Non-pigmented ciliary epithelial cell (primary cell): Measurements from ENCODE around the gene PGP.

Experiments
- DNase-seq: peaks from one replicate; pipeline ENCODE4 v3.0.0-alpha.2; 2010; ENCODE audit warnings: low read depth

Gene PGP

DNA sequence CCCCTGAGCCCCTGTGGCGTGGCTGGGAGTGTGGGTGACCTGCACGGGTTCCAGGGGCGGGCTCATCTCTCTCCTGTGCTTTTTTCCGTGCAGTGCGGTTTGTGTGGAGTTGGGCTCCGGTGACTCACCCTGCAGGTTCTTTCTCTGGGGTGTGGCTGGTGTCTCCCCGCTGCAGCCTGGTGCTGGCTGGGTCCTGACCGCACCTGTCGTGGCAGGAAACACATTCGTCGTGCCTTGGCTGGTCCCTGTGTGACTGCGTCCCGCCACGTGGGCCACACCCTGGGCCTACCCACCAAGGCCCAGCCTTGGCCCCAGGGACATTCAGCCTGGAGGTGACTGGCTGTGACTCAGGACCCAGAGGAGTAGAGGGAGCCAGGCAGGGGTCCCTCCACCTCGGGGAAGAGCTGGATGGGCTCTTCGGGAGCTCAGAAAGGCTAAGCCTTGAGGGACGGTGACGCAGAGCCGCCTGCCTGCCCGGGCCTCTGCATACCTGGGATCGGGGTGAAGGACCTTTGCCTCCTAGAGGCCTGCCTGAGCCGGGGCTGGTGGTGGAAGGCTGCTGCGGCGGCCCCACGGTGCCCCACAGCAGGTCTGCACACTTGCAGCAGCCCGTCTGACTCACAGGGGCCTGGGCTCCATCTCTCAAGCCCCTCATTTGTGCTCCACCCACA is 51.3 kb downstream of the PGP start:
- DNase-seq = no peak

DNA sequence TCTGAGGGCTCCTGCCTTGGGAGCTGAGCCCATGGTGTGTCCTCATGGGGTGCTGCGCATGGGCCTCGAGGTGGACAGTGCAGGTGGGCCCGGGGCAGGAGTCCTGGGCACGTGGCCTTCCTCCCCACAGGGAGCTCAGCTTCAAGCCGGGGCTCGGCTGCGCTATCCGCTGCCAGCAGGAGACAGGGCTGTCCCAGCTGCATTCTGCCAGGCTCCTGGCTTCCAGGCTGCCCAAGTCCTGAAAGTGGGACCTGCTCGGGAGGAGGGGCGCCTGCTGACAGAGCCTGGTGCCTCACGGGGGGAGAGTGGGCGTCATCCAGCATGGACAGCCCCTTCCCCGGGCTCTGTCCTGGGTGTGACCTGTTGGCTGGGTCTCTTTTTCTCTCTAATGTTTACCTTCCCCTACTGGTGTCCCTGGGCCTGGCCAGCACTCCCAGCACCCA is 51.9 kb downstream of the PGP start:
- DNase-seq = no peak

DNA sequence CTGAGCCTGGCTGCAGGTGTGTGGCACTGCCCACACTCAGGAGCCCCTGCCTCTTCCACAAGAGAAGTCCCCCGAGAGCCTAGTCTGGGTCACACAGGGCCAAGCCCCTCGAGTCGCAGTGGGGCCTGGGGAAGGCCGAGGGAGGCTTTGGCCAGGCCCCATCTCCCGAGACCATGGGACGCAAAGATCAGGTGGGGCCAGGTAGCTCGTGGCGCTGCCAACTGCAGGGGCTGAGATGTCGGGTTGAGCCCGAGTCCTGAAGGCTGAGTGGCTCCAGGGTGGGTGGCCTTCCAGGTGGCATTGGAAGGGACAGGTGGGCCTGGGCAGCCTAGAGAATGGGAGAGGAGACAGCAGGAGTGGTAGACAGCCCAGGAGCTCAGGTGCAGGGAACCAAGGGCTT is 52.7 kb downstream of the PGP start:
- no peak for DNase-seq
